GM15510 (cell line): Measurements from ENCODE around the gene CCDC107.

Experiments
- POLR2A ChIP-seq: IDR thresholded peaks from 3 replicates; pipeline ENCODE4 v1.6.1; 2011; ENCODE audit warnings: borderline replicate concordance; ENCODE audit not compliant: insufficient read length; ENCODE audit errors: extremely low read depth

Gene CCDC107

DNA sequence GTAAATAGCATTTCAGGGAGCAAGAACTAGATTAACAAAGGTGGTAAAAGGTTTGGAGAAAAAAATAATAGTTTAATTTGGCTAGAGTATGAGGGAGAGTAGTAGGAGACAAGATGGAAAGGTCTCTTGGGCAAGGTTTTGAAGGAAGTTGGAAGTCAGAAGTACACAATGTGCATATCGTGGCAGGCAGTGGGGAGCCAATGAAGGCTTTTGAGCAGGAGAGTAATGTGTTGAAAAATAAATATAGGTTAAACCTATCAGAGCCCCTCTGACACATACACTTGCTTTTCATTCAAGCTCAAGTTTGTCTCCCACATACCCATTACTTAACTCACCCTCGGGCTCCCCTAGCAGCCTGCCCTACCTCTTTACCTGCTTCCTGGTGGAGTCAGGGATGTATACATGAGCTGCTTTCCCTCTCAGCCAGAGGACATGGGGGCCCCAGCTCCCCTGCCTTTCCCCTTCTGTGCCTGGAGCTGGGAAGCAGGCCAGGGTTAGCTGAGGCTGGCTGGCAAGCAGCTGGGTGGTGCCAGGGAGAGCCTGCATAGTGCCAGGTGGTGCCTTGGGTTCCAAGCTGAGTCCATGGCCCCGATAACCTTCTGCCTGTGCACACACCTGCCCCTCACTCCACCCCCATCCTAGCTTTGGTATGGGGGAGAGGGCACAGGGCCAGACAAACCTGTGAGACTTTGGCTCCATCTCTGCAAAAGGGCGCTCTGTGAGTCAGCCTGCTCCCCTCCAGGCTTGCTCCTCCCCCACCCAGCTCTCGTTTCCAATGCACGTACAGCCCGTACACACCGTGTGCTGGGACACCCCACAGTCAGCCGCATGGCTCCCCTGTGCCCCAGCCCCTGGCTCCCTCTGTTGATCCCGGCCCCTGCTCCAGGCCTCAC, 15.3 kb downstream of the CCDC107 start, which contains the start of gene CA9:
Gene CA9 (plus strand): TSS at position 797 of the 893 bp plus-strand sequence. CDS start 32 bp downstream, at position 829.
- TF ChIP-seq POLR2A: no peak

DNA sequence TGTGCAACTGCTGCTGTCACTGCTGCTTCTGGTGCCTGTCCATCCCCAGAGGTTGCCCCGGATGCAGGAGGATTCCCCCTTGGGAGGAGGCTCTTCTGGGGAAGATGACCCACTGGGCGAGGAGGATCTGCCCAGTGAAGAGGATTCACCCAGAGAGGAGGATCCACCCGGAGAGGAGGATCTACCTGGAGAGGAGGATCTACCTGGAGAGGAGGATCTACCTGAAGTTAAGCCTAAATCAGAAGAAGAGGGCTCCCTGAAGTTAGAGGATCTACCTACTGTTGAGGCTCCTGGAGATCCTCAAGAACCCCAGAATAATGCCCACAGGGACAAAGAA, 15.9 kb downstream of the CCDC107 start:
- no peak for TF ChIP-seq POLR2A

DNA sequence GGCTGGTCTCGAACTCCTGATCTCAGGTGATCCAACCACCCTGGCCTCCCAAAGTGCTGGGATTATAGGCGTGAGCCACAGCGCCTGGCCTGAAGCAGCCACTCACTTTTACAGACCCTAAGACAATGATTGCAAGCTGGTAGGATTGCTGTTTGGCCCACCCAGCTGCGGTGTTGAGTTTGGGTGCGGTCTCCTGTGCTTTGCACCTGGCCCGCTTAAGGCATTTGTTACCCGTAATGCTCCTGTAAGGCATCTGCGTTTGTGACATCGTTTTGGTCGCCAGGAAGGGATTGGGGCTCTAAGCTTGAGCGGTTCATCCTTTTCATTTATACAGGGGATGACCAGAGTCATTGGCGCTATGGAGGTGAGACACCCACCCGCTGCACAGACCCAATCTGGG, 17.1 kb downstream of the CCDC107 start:
- no peak for TF ChIP-seq POLR2A

DNA sequence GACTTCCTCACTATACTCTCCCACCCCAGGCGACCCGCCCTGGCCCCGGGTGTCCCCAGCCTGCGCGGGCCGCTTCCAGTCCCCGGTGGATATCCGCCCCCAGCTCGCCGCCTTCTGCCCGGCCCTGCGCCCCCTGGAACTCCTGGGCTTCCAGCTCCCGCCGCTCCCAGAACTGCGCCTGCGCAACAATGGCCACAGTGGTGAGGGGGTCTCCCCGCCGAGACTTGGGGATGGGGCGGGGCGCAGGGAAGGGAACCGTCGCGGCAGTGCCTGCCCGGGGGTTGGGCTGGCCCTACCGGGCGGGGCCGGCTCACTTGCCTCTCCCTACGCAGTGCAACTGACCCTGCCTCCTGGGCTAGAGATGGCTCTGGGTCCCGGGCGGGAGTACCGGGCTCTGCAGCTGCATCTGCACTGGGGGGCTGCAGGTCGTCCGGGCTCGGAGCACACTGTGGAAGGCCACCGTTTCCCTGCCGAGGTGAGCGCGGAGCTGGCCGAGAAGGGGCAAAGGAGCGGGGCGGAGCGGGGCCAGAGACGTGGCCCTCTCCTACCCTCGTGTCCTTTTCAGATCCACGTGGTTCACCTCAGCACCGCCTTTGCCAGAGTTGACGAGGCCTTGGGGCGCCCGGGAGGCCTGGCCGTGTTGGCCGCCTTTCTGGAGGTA, 17.8 kb downstream of the CCDC107 start:
- no peak for TF ChIP-seq POLR2A

DNA sequence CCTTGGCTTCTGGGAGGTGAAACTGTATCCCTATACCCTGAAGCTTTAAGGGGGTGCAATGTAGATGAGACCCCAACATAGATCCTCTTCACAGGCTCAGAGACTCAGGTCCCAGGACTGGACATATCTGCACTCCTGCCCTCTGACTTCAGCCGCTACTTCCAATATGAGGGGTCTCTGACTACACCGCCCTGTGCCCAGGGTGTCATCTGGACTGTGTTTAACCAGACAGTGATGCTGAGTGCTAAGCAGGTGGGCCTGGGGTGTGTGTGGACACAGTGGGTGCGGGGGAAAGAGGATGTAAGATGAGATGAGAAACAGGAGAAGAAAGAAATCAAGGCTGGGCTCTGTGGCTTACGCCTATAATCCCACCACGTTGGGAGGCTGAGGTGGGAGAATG, 21.0 kb downstream of the CCDC107 start:
- no peak for TF ChIP-seq POLR2A

DNA sequence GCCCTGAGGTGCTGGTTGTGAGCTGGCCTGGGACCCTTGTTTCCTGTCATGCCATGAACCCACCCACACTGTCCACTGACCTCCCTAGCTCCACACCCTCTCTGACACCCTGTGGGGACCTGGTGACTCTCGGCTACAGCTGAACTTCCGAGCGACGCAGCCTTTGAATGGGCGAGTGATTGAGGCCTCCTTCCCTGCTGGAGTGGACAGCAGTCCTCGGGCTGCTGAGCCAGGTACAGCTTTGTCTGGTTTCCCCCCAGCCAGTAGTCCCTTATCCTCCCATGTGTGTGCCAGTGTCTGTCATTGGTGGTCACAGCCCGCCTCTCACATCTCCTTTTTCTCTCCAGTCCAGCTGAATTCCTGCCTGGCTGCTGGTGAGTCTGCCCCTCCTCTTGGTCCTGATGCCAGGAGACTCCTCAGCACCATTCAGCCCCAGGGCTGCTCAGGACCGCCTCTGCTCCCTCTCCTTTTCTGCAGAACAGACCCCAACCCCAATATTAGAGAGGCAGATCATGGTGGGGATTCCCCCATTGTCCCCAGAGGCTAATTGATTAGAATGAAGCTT, 21.8 kb downstream of the CCDC107 start:
- TF ChIP-seq POLR2A: no peak

DNA sequence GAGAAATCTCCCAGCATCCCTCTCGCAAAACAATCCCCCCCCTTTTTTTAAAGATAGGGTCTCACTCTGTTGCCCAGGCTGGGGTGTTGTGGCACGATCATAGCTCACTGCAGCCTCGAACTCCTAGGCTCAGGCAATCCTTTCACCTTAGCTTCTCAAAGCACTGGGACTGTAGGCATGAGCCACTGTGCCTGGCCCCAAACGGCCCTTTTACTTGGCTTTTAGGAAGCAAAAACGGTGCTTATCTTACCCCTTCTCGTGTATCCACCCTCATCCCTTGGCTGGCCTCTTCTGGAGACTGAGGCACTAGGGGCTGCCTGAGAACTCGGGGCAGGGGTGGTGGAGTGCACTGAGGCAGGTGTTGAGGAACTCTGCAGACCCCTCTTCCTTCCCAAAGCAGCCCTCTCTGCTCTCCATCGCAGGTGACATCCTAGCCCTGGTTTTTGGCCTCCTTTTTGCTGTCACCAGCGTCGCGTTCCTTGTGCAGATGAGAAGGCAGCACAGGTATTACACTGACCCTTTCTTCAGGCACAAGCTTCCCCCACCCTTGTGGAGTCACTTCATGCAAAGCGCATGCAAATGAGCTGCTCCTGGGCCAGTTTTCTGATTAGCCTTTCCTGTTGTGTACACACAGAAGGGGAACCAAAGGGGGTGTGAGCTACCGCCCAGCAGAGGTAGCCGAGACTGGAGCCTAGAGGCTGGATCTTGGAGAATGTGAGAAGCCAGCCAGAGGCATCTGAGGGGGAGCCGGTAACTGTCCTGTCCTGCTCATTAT, 22.4 kb downstream of the CCDC107 start:
- no peak for TF ChIP-seq POLR2A

DNA sequence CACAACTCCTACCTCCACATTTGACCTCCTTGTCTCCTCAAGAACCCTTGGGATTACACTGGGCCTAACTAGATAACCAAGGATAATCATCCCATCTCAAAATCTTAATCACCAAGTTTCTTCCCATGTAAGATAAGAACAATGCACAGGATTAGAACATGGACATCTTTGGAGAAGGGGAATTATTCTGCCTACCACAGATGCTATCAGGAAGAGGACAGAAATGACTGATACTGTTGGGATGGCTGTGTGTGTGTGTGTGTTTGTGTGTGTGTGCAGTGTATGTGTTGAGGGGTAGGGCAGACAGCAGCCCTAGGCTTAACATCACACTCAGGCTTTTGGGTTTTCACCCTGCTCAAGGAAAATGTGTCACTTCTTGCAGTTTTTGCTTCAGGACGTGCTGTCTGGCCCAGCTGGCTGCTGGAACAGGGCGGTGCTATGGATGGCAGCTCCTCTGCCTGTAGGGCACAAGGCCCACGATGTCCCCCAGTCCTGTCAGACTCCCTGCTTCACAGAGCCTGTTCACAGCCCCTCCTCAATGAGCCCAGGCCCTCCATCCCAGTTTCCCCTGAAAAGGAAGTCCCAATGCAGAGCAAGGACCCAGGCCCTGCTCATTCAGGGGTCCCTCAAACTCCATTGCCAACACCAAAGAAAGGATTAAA, 23.4 kb downstream of the CCDC107 start:
- TF ChIP-seq POLR2A: no peak

DNA sequence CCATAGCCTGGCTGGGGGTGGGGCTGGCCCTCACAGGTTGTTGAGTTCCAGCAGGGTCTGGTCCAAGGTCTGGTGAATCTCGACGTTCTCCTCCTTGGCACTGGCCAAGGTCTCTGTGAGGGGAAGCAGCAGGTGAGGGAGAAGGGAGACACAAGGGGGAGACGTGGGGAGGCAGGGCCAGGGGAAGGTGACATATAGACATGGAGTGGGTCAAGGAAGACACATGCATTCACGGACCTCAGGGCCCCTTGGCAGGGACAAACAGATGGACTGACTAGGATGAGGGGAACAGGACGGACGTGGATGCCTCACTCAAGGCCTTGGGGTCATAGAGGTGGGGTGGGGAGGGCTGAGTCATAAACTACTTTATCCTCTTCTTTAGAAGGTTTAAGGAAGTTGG, 24.0 kb downstream of the CCDC107 start:
- TF ChIP-seq POLR2A: no peak

DNA sequence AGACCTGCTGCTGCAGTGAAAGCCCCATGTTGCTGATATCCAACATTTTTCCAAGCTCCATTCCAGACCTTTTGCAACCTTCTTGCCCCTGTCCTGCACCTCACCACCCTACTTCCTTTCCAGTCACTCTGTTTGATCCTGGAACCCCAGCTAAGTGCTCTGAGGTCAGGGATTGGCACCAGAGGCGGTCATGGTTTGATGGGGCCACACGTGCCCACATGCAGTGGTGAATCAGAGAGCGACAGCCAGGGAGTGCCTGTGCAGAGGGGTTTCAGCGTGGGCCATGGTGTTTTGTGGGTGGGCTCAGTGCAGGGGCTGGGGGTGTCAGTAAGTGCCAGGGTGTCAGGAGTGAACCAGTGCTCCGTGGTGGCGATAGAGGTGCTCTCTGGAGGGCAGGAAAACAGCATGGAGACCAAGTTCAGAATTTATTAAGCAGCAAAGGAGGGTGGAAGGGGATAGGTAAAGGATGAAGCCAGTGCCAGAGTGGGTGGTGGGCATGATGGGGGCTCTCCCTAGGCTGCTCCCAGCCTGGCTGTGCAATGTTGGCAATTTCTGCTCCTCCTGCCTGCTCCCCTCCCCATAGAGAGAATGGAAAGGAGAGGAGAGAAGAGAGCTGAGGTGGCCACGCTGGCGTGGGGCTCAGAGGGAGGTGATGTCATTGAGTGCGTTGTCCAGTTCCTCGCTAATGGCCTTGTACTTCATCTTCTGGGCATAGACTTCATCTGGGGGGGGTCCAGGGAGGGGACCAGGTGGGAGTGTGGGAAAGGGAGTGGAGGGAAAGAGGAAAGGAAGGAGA, 24.6 kb downstream of the CCDC107 start:
- TF ChIP-seq POLR2A: no peak

DNA sequence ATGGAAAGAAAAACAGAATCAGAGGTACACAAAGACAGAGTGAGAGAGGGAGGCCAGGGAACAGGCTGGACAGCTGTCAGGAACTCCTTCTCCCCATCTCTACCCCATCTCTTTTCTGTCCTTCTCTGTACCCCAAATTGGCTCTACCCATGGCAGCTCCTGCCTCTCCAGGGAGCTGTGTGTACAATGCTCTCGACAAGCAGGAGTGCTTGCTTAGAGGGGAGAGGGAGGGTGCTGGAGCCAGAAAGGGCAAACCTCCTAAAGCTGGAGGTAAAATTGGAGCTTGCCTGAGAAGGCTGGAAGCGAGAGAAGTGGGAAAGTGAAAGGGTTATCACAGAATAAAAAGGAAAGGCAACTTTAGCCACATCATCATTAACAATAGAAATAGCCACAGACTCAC, 25.2 kb downstream of the CCDC107 start:
- TF ChIP-seq POLR2A: no peak

DNA sequence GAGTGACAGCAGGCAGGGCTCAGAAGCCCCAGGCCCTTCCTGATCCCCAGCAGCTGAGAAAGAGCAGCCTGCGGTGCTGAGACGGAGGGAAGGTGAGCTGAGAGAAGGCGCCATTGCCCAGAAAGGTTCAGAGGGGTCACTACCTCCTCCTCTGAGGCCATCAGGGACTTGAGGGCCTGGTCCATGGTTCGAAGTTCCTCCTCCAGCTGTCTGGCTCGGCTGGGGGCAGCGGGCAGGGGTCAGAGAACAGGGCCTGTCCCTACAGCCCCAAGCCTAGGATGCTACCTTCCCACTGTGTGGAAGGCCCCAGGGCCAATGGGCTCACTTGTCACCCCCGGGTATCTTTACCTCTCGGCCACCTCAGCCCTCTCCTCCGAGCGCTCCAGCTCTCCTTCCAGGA, 26.8 kb downstream of the CCDC107 start:
- no peak for TF ChIP-seq POLR2A

DNA sequence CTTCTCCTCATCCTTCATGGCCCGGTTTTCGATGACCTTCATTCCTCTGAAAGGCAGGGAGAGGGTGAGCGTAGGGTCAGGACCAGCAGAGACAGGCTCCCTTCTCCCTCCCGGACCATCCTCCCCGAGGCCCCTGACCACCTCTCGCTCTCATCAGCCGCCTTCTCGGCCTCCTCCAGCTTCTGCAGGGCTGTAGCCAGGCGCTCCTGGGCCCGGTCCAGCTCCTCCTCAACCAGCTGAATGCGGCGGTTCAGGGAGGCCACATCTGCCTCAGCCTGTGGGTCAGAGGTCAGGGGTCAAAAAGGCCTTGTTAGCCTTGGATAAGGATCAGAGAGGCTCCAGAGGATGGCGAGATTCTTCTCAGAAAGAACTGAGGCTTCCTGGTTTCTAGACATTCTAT, 27.4 kb downstream of the CCDC107 start:
- TF ChIP-seq POLR2A: no peak
